HEK293 (cell line): Measurements from ENCODE around the gene NAALADL2.

Experiments
- CTCF ChIA-PET: fragments of 350-600 bp; formaldehyde crosslinking; extraction: SDS; loops from one replicate; lab custom pipeline; 2021; ENCODE audit warnings: antibody characterized with exemption; lab: Yijun Ruan, JAX
- POLR2A ChIA-PET: fragments of 300-600 bp; formaldehyde crosslinking; extraction: SDS; loops from one replicate; lab custom pipeline; 2020; ENCODE audit warnings: antibody characterized with exemption, inconsistent platforms; lab: Yijun Ruan, JAX
- H3K27ac ChIP-seq: fragments of 200-500 bp; sonication (Bioruptor generic); 2 replicates; pipeline ENCODE4 v1.5.1; 2014; ENCODE audit warnings: low read depth, low read length, control low read depth, inconsistent platforms; ENCODE audit errors: extremely low read depth
- H3K36me3 ChIP-seq, 2 experiments: fragments of 200-500 bp in 1 of 2; sonication (Bioruptor generic) in 1 of 2; 1 replicate in 1 of 2; 2 replicates in 1 of 2; pipeline ENCODE4 v1.5.1; 2014 to 2017; ENCODE audit warnings: inconsistent platforms in 2 of 2, low read length in 2 of 2; ENCODE audit not compliant: control insufficient read depth in 2 of 2, insufficient read depth in 1 of 2
- H3K4me1 ChIP-seq: fragments of 200-500 bp; sonication (Bioruptor generic); 2 replicates; pipeline ENCODE4 v1.5.1; 2014; ENCODE audit warnings: mild to moderate bottlenecking, low read length, inconsistent platforms; ENCODE audit not compliant: control insufficient read depth, insufficient read depth
- H3K4me3 ChIP-seq: 2 replicates; pipeline ENCODE4 v1.5.1; 2011; ENCODE audit warnings: low read depth, mild to moderate bottlenecking, control low read depth, low read length, moderate library complexity
- H3K9me3 ChIP-seq: fragments of 200-500 bp; sonication (Bioruptor generic); 2 replicates; pipeline ENCODE4 v1.5.1; 2014; ENCODE audit warnings: low read depth, low read length, inconsistent platforms; ENCODE audit not compliant: control insufficient read depth, insufficient read depth
- BCL11A ChIP-seq: fragments of 450-650 bp; formaldehyde crosslinking; IDR thresholded peaks from 2 replicates; pipeline ENCODE4 v1.5.1; 2016; ENCODE audit warnings: low read depth, missing biosample characterization, missing genetic modification characterization
- BCL6B ChIP-seq: fragments of 450-650 bp; formaldehyde crosslinking; IDR thresholded peaks from 2 replicates; pipeline ENCODE4 v1.5.1; 2017; ENCODE audit warnings: missing biosample characterization, missing genetic modification characterization
- ELK4 ChIP-seq: IDR thresholded peaks from 2 replicates; pipeline ENCODE4 v1.6.1; 2011; ENCODE audit warnings: mild to moderate bottlenecking, low read depth, low read length, borderline replicate concordance
- GLI4 ChIP-seq: fragments of 450-650 bp; formaldehyde crosslinking; IDR thresholded peaks from 2 replicates; pipeline ENCODE4 v1.5.1; 2016; ENCODE audit warnings: missing biosample characterization, missing genetic modification characterization
- SP2 ChIP-seq: fragments of 450-650 bp; formaldehyde crosslinking; IDR thresholded peaks from 2 replicates; pipeline ENCODE4 v1.5.1; 2016; ENCODE audit warnings: missing biosample characterization, missing genetic modification characterization
- TCF7L2 ChIP-seq: IDR thresholded peaks from 2 replicates; pipeline ENCODE4 v1.6.1; 2011; ENCODE audit warnings: low read depth, mild to moderate bottlenecking, inconsistent platforms, low read length, moderate library complexity, borderline replicate concordance
- TSHZ1 ChIP-seq: fragments of 450-650 bp; formaldehyde crosslinking; IDR thresholded peaks from 2 replicates; pipeline ENCODE4 v1.5.1; 2016; ENCODE audit warnings: missing biosample characterization, missing genetic modification characterization, borderline replicate concordance
- ZBTB21 ChIP-seq: fragments of 450-650 bp; formaldehyde crosslinking; IDR thresholded peaks from 2 replicates; pipeline ENCODE4 v1.5.1; 2017; ENCODE audit warnings: missing biosample characterization, missing genetic modification characterization
- ZBTB49 ChIP-seq: fragments of 450-650 bp; formaldehyde crosslinking; IDR thresholded peaks from 2 replicates; pipeline ENCODE4 v1.5.1; 2016; ENCODE audit warnings: missing biosample characterization, missing genetic modification characterization, low read depth
- ZNF214 ChIP-seq: fragments of 450-650 bp; formaldehyde crosslinking; IDR thresholded peaks from 2 replicates; pipeline ENCODE4 v1.5.1; 2017; ENCODE audit warnings: missing biosample characterization, mild to moderate bottlenecking, missing genetic modification characterization, borderline replicate concordance
- ZNF266 ChIP-seq: fragments of 450-650 bp; formaldehyde crosslinking; IDR thresholded peaks from 2 replicates; pipeline ENCODE4 v1.5.1; 2016; ENCODE audit warnings: missing biosample characterization, missing genetic modification characterization, low read depth
- ZNF324 ChIP-seq: fragments of 450-650 bp; formaldehyde crosslinking; IDR thresholded peaks from 2 replicates; pipeline ENCODE4 v1.5.1; 2016; ENCODE audit warnings: missing biosample characterization, missing genetic modification characterization
- ZNF335 ChIP-seq: fragments of 450-650 bp; formaldehyde crosslinking; conservative IDR thresholded peaks from 2 replicates; pipeline ENCODE4 v1.5.1; 2016; ENCODE audit warnings: missing biosample characterization, missing genetic modification characterization
- ZNF391 ChIP-seq: fragments of 450-650 bp; formaldehyde crosslinking; IDR thresholded peaks from 2 replicates; pipeline ENCODE4 v1.5.1; 2016; ENCODE audit warnings: low read depth, missing biosample characterization, missing genetic modification characterization, borderline replicate concordance
- ZNF394 ChIP-seq: fragments of 450-650 bp; formaldehyde crosslinking; IDR thresholded peaks from 2 replicates; pipeline ENCODE4 v1.5.1; 2016; ENCODE audit warnings: missing biosample characterization, missing genetic modification characterization, mild to moderate bottlenecking, moderate library complexity, borderline replicate concordance
- ZNF398 ChIP-seq: fragments of 450-650 bp; formaldehyde crosslinking; IDR thresholded peaks from 2 replicates; pipeline ENCODE4 v1.5.1; 2017; ENCODE audit warnings: missing biosample characterization, missing genetic modification characterization
- ZNF544 ChIP-seq: fragments of 450-650 bp; formaldehyde crosslinking; IDR thresholded peaks from 2 replicates; pipeline ENCODE4 v1.5.0; 2017; ENCODE audit warnings: missing biosample characterization, missing genetic modification characterization
- ZNF555 ChIP-seq: fragments of 450-650 bp; formaldehyde crosslinking; conservative IDR thresholded peaks from 2 replicates; pipeline ENCODE4 v1.5.1; 2017; ENCODE audit warnings: missing biosample characterization, mild to moderate bottlenecking, missing genetic modification characterization, inconsistent platforms
- ZNF610 ChIP-seq: fragments of 450-650 bp; formaldehyde crosslinking; IDR thresholded peaks from 2 replicates; pipeline ENCODE4 v1.5.1; 2016; ENCODE audit warnings: missing biosample characterization, missing genetic modification characterization, borderline replicate concordance
- ZNF623 ChIP-seq: fragments of 450-650 bp; formaldehyde crosslinking; IDR thresholded peaks from 2 replicates; pipeline ENCODE4 v1.5.1; 2016; ENCODE audit warnings: missing biosample characterization, missing genetic modification characterization
- ZNF626 ChIP-seq: fragments of 450-650 bp; sonication (Bioruptor Pico); formaldehyde crosslinking; IDR thresholded peaks from 2 replicates; pipeline ENCODE4 v1.5.1; 2018; ENCODE audit warnings: missing biosample characterization, missing genetic modification characterization, inconsistent platforms
- ZNF645 ChIP-seq: fragments of 450-650 bp; formaldehyde crosslinking; IDR thresholded peaks from 2 replicates; pipeline ENCODE4; 2016; ENCODE audit warnings: missing biosample characterization, missing genetic modification characterization
- ZNF692 ChIP-seq: fragments of 450-650 bp; formaldehyde crosslinking; IDR thresholded peaks from 2 replicates; pipeline ENCODE4 v1.5.1; 2016; ENCODE audit warnings: missing biosample characterization, missing genetic modification characterization

Gene NAALADL2

GRCh38 chr3:175310046-175310445 is 450.9 kb downstream of the NAALADL2 start (continued):
- TF ChIP-seq ELK4 (no peak), ZNF266 (no peak), ZBTB49 (tag by site-specific recombination) (no peak), ZNF394 (tag by site-specific recombination) (no peak), ZNF544 (tag by site-specific recombination) (no peak), ZNF398 (tag by site-specific recombination) (no peak), BCL11A (tag by site-specific recombination) (no peak), ZNF324 (no peak), GLI4 (tag by site-specific recombination) (no peak), TCF7L2 (no peak)

- H3K4me1 ChIP-seq = no peaks in the 10 kb centered on the region
- H3K4me3 ChIP-seq = no peak overlapping the region
- POLR2A ChIA-PET = no interaction called here
- no peaks in the 10 kb centered on the region for H3K9me3 ChIP-seq
- CTCF ChIA-PET = interaction anchor here (0.7 kb wide), 1 partner anchor 245 kb away, joined by 4 read pairs; no protein-coding TSS in a partner anchor
- no peaks in the 10 kb centered on the region for H3K36me3 ChIP-seq
- no peak overlapping the region for H3K27ac ChIP-seq
- no peak for TF ChIP-seq ZNF394 (tag by site-specific recombination)
- TF ChIP-seq ZNF645 (tag by site-specific recombination) = no peak
- TF ChIP-seq BCL6B (tag by site-specific recombination) = no peak
- TF ChIP-seq ZNF214 (tag by site-specific recombination) = no peak
- no peak for TF ChIP-seq ZNF626 (tag by site-specific recombination)
- no peak for TF ChIP-seq TSHZ1
- no peak for TF ChIP-seq ZNF555
- TF ChIP-seq ZBTB21 = no peak
- no peak for TF ChIP-seq SP2 (tag by site-specific recombination)
- TF ChIP-seq ZNF692 (tag by site-specific recombination) = no peak
- no peak for TF ChIP-seq ZNF610
- no peak for TF ChIP-seq ZNF544 (tag by site-specific recombination)
- TF ChIP-seq ZNF391 (tag by site-specific recombination) = no peak
- no peak for TF ChIP-seq ZNF335 (tag by site-specific recombination)
- no peak for TF ChIP-seq ZNF623
Measured at GRCh38 chr3:175311404-175311803, 452.3 kb downstream of the NAALADL2 start.
